ENCODE data around the gene EME1.

EME1 gene

GRCh38 chr17:50348522-50349242 lies 24.3 kb upstream of the EME1 start:
- no peak for DNase-seq

GRCh38 chr17:50349243-50349600 lies 23.8 kb upstream of the EME1 start:
- DNase-seq, result no peak

- DNase-seq, result no peak
These were observed 22.3 kb upstream of the EME1 start for GRCh38 chr17:50350733-50351132.

- DNase-seq, result no peak
These were observed 20.8 kb upstream of the EME1 start for GRCh38 chr17:50352072-50352692.

GRCh38 chr17:50352693-50353599 lies 20.1 kb upstream of the EME1 start:
- DNase-seq, result no peak

GRCh38 chr17:50353600-50354195 lies 19.3 kb upstream of the EME1 start:
- no peak for DNase-seq

- DNase-seq, result no peak
These were observed 18.8 kb upstream of the EME1 start for GRCh38 chr17:50354198-50354597.

GRCh38 chr17:50354776-50355175 lies 18.3 kb upstream of the EME1 start:
- DNase-seq, result no peak

- no peak for DNase-seq
These were observed 17.7 kb upstream of the EME1 start for GRCh38 chr17:50355336-50355700.

- no peak for DNase-seq
These were observed 17.2 kb upstream of the EME1 start for GRCh38 chr17:50355701-50356341.

- no peak for DNase-seq
These were observed 16.6 kb upstream of the EME1 start for GRCh38 chr17:50356418-50356817.

- no peak for DNase-seq
These were observed 16.0 kb upstream of the EME1 start for GRCh38 chr17:50356892-50357510.

GRCh38 chr17:50358177-50358576 lies 14.9 kb upstream of the EME1 start:
- no peak for DNase-seq

GRCh38 chr17:50359005-50359699 lies 13.9 kb upstream of the EME1 start:
- DNase-seq, result no peak

GRCh38 chr17:50359998-50360461 lies 13.0 kb upstream of the EME1 start:
- DNase-seq, result no peak

- no peak for DNase-seq
These were observed 12.4 kb upstream of the EME1 start for GRCh38 chr17:50360486-50361115.

GRCh38 chr17:50361561-50362480 lies 11.2 kb upstream of the EME1 start:
- no peak for DNase-seq

- no peak for DNase-seq
These were observed 10.4 kb upstream of the EME1 start for GRCh38 chr17:50362661-50363060.

GRCh38 chr17:50363217-50364060 lies 9.6 kb upstream of the EME1 start:
- no peak for DNase-seq

Data from SIG-M5 (cell line).